HG03457 (cell line): ENCODE results near the gene UBALD1.
"Not testable (repeated sequence)": the region's sequence is repeated elsewhere in the genome, so short reads cannot be mapped to it uniquely, and the experiment has no call there.

ENCODE experiments used
- ATAC-seq: cut with Tn5 transposase; IDR thresholded peaks from one replicate; pipeline ENCODE4 v1.9.1; 2021; ENCODE audit warnings: moderate number of reproducible peaks; ENCODE audit not compliant: unreplicated experiment

Gene UBALD1

DNA sequence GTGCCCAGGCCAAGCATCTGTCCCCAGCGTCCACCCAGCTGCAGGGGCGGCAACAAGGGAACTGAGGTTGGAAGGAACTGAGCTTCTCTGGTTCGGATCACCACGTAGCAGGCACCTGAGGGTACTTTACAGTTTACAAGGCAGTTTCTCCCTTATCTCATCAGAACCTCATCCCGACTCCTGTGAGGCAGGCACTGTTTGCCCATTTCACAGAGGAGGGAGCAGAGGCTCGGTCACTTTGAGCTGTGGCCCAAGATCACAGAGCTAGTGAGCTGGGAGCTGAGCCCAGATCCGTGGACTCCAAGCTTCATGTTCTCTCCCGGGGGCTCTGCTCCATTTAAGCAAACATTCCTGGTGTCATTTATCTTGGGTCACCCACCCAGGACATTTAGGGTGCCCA, 15.1 kb downstream of the UBALD1 start:
- ATAC-seq, result no peak

- ATAC-seq, result no peak
Measured at GRCh38 chr16:4599037-4599436, 15.7 kb downstream of the UBALD1 start.

DNA sequence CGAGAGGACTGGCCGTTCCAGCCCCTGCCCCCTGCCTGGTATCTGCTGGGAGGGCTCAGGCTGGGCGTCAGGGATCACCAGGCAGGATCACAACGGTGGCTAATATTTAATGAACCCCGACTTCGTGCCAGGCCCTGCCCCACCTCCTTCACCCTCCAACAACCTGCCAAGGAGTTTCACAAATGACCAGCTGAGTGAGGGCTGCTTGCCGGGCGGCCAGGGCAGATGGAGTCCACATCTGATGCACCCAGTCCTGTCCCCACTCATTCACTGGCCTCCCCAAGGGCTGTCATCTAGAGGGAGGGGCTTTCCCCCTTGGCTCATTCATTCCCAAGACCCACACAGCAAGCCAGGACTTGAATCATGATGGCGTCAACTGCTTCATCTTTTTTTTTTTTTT, 17.5 kb downstream of the UBALD1 start:
- ATAC-seq, result no peak

DNA sequence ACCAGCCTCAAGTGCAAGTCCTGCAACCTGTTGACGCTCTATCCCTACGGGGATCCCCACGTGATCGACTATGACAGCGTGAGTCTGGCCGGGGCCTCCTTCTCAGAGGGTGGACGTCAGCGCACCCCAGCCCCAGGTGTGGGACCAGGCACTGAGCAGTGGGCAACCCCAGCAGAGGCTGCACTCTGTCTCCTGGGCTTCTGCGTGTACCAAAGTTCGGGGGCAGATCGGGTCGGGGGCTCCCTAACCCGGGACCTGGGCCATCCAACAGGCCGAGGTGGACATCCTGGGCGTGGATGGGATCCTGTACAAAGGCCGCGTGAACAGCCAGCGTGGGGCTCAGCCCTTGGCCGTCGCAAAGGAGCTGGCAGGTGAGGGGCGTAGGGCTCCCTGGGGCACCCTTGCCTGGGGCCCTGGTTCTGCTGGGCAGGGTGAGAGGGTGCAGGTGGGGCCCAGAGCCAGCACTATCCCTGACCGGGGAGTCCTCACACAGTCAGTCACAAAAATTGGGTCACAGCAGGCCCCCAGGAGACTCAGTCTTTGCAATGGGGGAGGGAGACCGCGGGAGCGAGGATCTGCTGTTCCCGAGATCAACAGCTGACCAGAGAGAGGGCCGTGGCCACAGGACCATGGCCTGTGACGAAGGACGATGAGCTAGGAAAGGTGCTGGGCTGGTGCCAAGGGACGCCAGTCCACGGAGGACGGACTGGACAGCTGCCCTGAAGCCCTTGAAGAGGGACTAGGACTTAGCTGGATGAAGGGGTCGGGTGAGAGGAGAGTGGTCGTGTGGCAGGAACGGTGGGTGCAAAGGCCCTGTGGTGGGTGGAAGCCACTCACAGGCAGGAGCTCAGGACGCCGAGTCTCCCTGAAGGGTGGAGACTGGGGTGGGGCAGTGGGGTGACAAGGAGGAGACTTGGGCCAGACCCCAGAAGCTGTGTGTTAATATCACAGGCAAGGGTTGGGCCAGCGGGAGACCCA, 20.0 kb downstream of the UBALD1 start:
- no peak for ATAC-seq

GRCh38 chr16:4593086-4593485, 21.6 kb downstream of the UBALD1 start:
- ATAC-seq, result no peak

DNA sequence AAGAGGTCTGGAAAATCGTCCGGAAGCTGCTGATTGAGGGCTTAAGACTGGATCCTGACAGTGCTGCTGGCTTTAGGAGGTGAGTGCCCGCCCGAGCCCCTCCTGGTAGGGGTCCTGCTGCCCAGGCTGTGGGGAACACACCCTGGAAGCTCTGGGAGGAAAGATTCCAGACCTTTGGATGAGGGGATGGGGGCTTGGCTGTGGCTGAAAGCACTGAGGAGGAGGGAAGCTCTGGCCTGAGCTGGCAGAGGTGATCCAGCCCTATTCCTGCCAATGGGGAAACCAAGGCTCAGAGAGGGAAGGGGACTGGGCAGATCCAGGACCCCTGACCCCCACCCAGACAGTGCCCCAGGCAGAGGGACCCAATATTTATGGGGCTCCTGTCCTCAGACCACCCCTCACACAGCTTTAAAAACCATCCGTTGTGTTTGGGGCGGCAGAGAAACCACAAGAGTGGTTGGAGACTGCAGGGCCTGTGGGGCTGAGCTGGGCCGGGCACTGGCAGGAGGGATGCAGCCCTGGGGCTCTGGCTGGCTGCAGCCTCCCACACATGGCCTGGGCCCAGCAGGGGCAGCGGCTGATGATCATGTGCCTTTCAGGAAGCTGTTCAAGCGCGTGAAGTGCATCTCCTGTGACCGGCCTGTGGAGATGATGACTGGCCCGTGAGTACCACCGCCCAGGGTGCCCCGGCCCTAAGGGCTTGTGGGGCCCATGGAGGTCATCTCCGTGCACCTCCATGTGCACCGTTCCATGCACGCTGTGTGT, 22.8 kb downstream of the UBALD1 start:
- no peak for ATAC-seq

DNA sequence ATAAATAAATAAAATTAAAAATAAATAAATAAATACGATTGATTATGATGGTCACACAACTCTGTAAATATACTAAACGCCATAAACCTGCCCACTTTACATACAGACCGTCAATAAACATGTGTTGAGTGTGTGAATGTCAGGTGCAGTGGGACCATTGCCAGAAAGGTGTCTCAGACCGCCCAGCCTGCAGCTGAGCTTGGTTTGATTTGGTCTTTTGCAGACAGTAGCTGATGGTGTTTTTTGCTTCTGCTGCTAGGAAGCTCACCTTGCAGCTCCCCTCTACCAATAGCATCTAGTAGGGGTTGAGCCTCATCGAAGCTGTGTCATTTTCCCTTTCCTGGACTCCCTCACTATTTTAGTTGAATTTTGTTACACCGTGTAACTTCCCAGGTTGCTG, 23.5 kb downstream of the UBALD1 start:
- ATAC-seq, result no peak

DNA sequence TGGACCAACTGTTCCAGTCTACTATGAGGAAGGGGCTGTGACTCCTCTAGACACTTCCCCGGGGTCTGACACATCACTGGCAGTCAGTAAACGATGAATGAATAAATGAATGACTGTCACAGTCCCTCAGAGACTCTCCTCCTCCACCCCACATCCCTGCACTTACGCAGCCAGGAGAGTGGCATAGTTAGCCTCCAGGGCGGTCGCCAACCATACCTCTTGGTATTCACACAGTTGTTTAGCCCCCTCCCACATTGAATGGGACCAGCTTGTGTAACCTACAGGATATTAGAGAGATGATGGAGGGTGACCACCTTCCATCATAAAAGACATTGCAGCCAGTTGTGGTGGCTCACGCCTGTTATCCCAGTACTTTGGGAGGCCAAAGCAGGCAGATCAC, 25.7 kb downstream of the UBALD1 start:
- no peak for ATAC-seq

DNA sequence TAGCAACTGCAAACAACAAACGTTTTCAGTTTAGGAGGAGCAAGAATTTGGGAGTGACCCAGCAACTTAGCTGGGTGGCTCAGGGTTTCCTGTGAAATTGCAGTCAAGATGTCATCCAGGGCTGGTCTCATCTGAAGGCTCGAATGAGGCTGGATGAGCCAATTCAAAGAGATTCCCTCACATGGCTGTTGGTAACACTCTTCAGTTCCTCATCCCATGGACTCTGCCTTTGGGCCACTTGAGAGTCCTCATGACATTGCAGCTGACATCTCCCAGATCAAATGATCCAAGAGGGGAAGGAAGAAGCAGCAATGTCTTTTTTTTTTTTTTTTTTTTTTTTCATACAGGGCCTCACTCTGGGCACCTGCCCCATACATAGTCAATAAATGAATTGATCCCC, 26.3 kb downstream of the UBALD1 start:
- ATAC-seq, result no peak

- ATAC-seq, result no peak
Measured at GRCh38 chr16:4586291-4586690, 28.4 kb downstream of the UBALD1 start.

DNA sequence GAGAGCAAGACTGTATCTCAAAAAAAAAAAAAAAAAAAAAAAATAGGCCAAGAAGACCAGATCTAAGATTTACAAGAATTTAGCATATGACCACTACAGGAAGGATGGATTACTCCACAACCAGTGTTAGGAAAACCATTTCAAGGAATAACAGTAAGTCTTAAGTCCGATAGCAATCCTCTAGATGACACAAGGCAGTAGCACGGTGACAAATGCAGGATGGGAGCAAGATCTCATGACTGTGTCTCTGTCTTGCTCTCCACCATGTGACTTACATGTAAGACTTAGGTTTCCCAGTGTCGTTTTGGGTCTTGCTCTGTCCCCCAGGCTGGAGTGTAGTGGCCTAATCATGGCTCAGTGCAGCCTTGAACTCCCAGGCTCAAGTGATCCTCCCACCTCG, 30.8 kb downstream of the UBALD1 start:
- ATAC-seq, result no peak

- no peak for ATAC-seq
Measured at GRCh38 chr16:4580250-4580649, 34.4 kb downstream of the UBALD1 start.

- ATAC-seq, result no peak
Measured at GRCh38 chr16:4578961-4579530, 35.6 kb downstream of the UBALD1 start.

- no peak for ATAC-seq
Measured at GRCh38 chr16:4576008-4576407, 38.7 kb downstream of the UBALD1 start.

GRCh38 chr16:4574919-4575705, 39.6 kb downstream of the UBALD1 start:
- ATAC-seq, result no peak

DNA sequence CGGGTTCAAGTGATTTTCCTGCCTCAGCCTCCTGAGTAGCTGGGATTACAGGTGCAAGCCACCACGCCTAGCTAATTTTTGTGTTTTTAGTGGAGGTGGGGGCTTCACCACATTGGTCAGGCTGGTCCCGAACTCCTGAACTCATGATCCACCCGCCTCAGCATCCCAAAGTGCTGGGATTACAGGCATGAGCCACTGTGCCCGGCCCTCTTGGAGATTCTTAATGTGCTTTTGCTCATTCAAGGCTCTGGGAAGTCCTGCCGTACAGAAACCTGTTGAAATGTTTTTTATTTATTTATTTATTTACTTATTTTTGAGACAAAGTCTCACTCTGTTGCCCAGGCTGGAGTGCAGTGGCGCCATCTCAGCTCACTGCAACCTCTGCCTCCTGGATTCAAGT, 40.8 kb downstream of the UBALD1 start:
- ATAC-seq, result not testable (repeated sequence)

DNA sequence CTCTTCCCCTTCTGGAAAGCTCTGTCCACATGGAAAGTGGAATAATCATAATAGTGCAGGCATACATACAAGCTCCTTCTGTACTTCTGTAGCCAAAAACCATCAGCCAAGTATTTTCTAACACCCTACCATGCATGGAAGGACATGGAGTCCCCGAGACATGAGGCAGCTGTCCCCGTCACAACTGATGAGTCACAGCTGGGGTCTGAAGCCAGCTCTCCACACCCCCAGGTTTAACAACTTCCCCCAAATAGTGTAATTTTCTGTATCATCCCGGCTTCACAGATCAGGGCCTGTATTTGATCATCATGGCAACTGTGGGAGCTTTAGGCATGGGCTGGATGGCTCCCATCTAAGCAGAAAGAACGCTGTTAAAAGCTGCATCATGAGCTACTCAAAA, 42.0 kb downstream of the UBALD1 start:
- ATAC-seq, result no peak

DNA sequence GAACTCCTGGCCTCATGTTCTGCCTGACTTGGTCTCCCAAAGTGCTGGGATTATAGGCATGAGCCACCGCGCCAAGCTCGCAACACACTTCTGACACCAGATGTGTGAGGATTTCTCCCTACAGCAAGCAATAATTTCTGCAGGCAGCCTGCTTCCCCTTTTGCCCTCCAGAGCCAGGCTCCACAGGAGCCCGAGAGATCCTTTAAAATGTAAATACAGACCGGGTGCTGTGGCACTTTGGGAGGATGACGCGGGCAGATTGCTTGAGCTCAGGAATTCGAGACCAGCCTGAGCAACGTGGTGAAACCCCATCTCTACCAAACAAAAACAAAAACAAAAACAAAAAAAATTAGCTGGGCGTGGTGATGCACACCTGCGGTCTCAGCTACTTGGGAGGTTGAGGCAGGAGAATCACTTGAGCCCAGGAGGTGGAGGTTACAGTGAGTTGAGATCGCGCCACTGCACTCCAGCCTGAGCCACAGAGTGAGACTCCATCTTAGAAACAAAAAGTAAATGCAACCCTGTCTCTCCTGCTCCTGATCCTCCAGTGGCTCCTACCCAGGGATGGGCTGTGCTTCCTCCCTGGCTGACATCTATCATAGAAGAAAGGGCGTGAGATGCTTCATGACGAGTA, 43.9 kb downstream of the UBALD1 start:
- ATAC-seq, result no peak

- no peak for ATAC-seq
Measured at GRCh38 chr16:4570086-4570485, 44.6 kb downstream of the UBALD1 start.

DNA sequence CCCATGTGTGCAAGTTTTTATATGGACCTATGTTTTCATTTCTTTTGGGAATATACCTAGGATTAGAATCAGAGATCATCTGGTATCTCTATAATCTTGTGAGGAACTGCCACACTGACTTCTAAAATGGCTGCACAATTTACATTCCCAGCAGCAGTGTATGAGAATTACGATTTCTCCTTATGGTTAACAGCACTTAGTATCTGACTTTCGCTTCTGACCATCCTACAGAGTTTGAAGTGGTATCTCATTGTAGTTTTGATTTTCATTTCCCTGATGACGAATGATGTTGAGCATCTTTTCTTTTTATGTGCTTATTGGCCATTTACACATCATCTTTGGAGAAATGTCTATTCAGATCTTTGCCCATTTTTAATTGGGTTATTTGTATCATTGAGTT, 48.5 kb downstream of the UBALD1 start:
- no peak for ATAC-seq
